A549 (cell line): ENCODE data around the gene CCL17. TPM values are rescaled to one million over a fixed set of nuclear protein-coding genes. Genes with fewer than 3 reads are reported as not detected.

Experiments used
- ATAC-seq, 2 experiments: fragments of 200-7000 bp in 1 of 2; fragments of >200 bp in 1 of 2; cut with Nextera tagmentation in 1 of 2; cut with Tn5 transposase in 1 of 2; 3 replicates each; pipeline versions ENCODE4 v1.8.0 to v1.9.1; 2018 to 2020; ENCODE audit warnings: mild to moderate bottlenecking in 1 of 2, moderate library complexity in 1 of 2
- CTCF ChIA-PET: fragments of 300-600 bp; sonication (Branson Sonifier 250); formaldehyde crosslinking; extraction: SDS; loops from one replicate; lab custom pipeline; 2021; ENCODE audit warnings: antibody characterized with exemption, inconsistent platforms; lab: Yijun Ruan, JAX
- POLR2A ChIA-PET: fragments of 350-600 bp; formaldehyde crosslinking; extraction: SDS; loops from one replicate; lab custom pipeline; 2021; ENCODE audit warnings: antibody characterized with exemption, inconsistent platforms; lab: Yijun Ruan, JAX
- DNase-seq, 2 experiments: peaks; one replicate each; pipeline versions ENCODE4 v3.0.0 to v3.0.0-alpha.2; 2011 to 2016; ENCODE audit warnings: low read depth in 1 of 2, low spot score in 1 of 2
- FAIRE-seq: peaks from 2 replicates; lab custom pipeline; 2011; peaks lifted over from hg19 to GRCh38; lab: Jason Lieb, UNC
- H3K27ac ChIP-seq, 2 experiments: fragments of >200 bp; sonication (Bioruptor Twin); formaldehyde crosslinking; 3 replicates each; pipeline ENCODE4 v1.5.1; 2016 to 2017
- H3K4me1 ChIP-seq: fragments of >200 bp; sonication (Bioruptor Twin); formaldehyde crosslinking; 3 replicates; pipeline ENCODE4 v1.6.1; 2016
- H3K4me2 ChIP-seq: fragments of >200 bp; sonication (Bioruptor Twin); formaldehyde crosslinking; 3 replicates; pipeline ENCODE4 v1.6.1; 2016
- H3K4me3 ChIP-seq: fragments of >200 bp; sonication (Bioruptor Twin); formaldehyde crosslinking; 3 replicates; pipeline ENCODE4 v1.5.1; 2016
- H3K9me3 ChIP-seq: fragments of >200 bp; sonication (Bioruptor Twin); formaldehyde crosslinking; 3 replicates; pipeline ENCODE4 v1.6.1; 2016
- CBX2 ChIP-seq: fragments of 200-600 bp; sonication (generic); IDR thresholded peaks from 2 replicates; pipeline ENCODE4 v1.6.1; 2016; ENCODE audit warnings: low read depth, mild to moderate bottlenecking, borderline replicate concordance
- CBX8 ChIP-seq: fragments of 200-600 bp; sonication (generic); IDR thresholded peaks from 2 replicates; pipeline ENCODE4 v1.6.1; 2016
- CHD4 ChIP-seq: fragments of 200-600 bp; sonication (generic); IDR thresholded peaks from 2 replicates; pipeline ENCODE4 v1.6.1; 2016; ENCODE audit warnings: antibody characterized with exemption, mild to moderate bottlenecking, borderline replicate concordance
- E2F6 ChIP-seq: IDR thresholded peaks from 2 replicates; pipeline ENCODE4 v1.6.1; 2012; ENCODE audit warnings: low read depth, borderline replicate concordance
- ELK1 ChIP-seq: fragments of 150-350 bp; IDR thresholded peaks from 2 replicates; pipeline ENCODE4 v1.6.1; 2014; ENCODE audit warnings: low read depth, mild to moderate bottlenecking, low read length
- FOSL2 ChIP-seq, 2 experiments: fragments of 450-650 bp in 1 of 2; fragments of >200 bp in 1 of 2; sonication (Bioruptor Twin) in 1 of 2; formaldehyde crosslinking; IDR thresholded peaks; 2 replicates each; pipeline versions ENCODE4 v1.5.0 to v1.6.1; 2016 to 2020; ENCODE audit warnings: mild to moderate bottlenecking in 1 of 2, moderate library complexity in 1 of 2
- HEYL ChIP-seq: fragments of 250-450 bp; sonication (Bioruptor Pico); IDR thresholded peaks from 2 replicates; pipeline ENCODE4 v1.8.0; 2021; ENCODE audit warnings: mild to moderate bottlenecking, moderate library complexity
- HOXB5 ChIP-seq: fragments of 250-450 bp; sonication (Bioruptor Pico); IDR thresholded peaks from 2 replicates; pipeline ENCODE4 v1.5.0; 2020; ENCODE audit warnings: mild to moderate bottlenecking, moderate library complexity
- JUN ChIP-seq, 2 experiments: fragments of >200 bp; sonication (Bioruptor Twin); formaldehyde crosslinking; IDR thresholded peaks; 2 replicates in 1 of 2; 3 replicates in 1 of 2; pipeline ENCODE4 v1.6.1; 2016 to 2017
- KDM5A ChIP-seq: fragments of 200-600 bp; sonication (generic); IDR thresholded peaks from 2 replicates; pipeline ENCODE4 v1.6.1; 2016; ENCODE audit warnings: antibody characterized with exemption, mild to moderate bottlenecking
- MAFK ChIP-seq: fragments of 450-650 bp; IDR thresholded peaks from 2 replicates; pipeline ENCODE4 v1.6.1; 2014; ENCODE audit not compliant: partially characterized antibody
- MAX ChIP-seq: IDR thresholded peaks from 2 replicates; pipeline ENCODE4 v1.6.1; 2012
- NFE2L2 ChIP-seq: fragments of 150-350 bp; conservative IDR thresholded peaks from 2 replicates; pipeline ENCODE4 v1.6.1; 2014; ENCODE audit warnings: low read length
- PHF8 ChIP-seq: fragments of 200-600 bp; sonication (generic); IDR thresholded peaks from 2 replicates; pipeline ENCODE4 v1.6.1; 2016; ENCODE audit warnings: low read depth, mild to moderate bottlenecking, antibody characterized with exemption, moderate library complexity, borderline replicate concordance
- RFX5 ChIP-seq: fragments of 450-650 bp; IDR thresholded peaks from 2 replicates; pipeline ENCODE4 v1.7.1; 2014; ENCODE audit warnings: antibody characterized with exemption, mild to moderate bottlenecking, moderate library complexity
- RNF2 ChIP-seq: fragments of 200-600 bp; sonication (generic); IDR thresholded peaks from 2 replicates; pipeline ENCODE4 v1.6.1; 2016; ENCODE audit warnings: low read depth, mild to moderate bottlenecking, antibody characterized with exemption, moderate library complexity, borderline replicate concordance
- SREBF2 ChIP-seq: fragments of 450-650 bp; IDR thresholded peaks from 2 replicates; pipeline ENCODE4 v1.6.1; 2014; ENCODE audit warnings: mild to moderate bottlenecking, moderate library complexity
- TP53 ChIP-seq: fragments of 250-450 bp; sonication (Bioruptor Pico); IDR thresholded peaks from 2 replicates; pipeline ENCODE4 v1.5.0; 2021; ENCODE audit warnings: mild to moderate bottlenecking, moderate library complexity
- ZNF302 ChIP-seq: fragments of 250-450 bp; sonication (Bioruptor Pico); IDR thresholded peaks from 2 replicates; pipeline ENCODE4 v1.9.0; 2021; ENCODE audit warnings: inconsistent platforms, mild to moderate bottlenecking, moderate library complexity
- ZSCAN20 ChIP-seq: fragments of 250-450 bp; sonication (Bioruptor Pico); IDR thresholded peaks from 2 replicates; pipeline ENCODE4 v1.8.0; 2022; ENCODE audit warnings: mild to moderate bottlenecking, moderate library complexity
- WGBS: methylation state at CpG from one replicate; pipeline ENCODE4 v1.1.6; 2017; ENCODE audit errors: missing lambda C conversion rate; 5-methylcytosine and 5-hydroxymethylcytosine counted together
- polyA plus RNA-seq, 4 experiments: library from polyadenylated mRNA; depleted of rRNA in 3 of 4; stranded (reverse); fragments of >200 nt; fragmentation: RNase III in 1 of 4; extraction: RNeasy Plus Mini Kit Qiagen cat#74134 plus additional on column Dnase treatment in 1 of 4; gene quantifications; 2 replicates in 3 of 4; 3 replicates in 1 of 4; pipeline ENCODE4 v1.2.3, GENCODE V29; 2011 to 2017
- TF ChIP-seq, protein P1 (sequence below): fragments of >200 bp; sonication (Bioruptor Twin); formaldehyde crosslinking; IDR thresholded peaks from 3 replicates; pipeline ENCODE4 v1.6.1; 2016

Gene CCL17
- polyA plus RNA-seq, 2 of the 4 experiments (the other 2 are of a cell fraction): not detected

- TF ChIP-seq, protein P1, sequence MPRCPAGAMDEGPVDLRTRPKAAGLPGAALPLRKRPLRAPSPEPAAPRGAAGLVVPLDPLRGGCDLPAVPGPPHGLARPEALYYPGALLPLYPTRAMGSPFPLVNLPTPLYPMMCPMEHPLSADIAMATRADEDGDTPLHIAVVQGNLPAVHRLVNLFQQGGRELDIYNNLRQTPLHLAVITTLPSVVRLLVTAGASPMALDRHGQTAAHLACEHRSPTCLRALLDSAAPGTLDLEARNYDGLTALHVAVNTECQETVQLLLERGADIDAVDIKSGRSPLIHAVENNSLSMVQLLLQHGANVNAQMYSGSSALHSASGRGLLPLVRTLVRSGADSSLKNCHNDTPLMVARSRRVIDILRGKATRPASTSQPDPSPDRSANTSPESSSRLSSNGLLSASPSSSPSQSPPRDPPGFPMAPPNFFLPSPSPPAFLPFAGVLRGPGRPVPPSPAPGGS: no peak
- TF ChIP-seq HOXB5 (CRISPR knock-in tag) (no peak), JUN (IDR thresholded peaks at IDR 0.05) (no peak), ZSCAN20 (no peak)
- TF ChIP-seq, all 56 proteins: peak for 0
Measured at GRCh38 chr16:57430955-57431354, 26.4 kb downstream of the CCL17 start (continued).

DNA sequence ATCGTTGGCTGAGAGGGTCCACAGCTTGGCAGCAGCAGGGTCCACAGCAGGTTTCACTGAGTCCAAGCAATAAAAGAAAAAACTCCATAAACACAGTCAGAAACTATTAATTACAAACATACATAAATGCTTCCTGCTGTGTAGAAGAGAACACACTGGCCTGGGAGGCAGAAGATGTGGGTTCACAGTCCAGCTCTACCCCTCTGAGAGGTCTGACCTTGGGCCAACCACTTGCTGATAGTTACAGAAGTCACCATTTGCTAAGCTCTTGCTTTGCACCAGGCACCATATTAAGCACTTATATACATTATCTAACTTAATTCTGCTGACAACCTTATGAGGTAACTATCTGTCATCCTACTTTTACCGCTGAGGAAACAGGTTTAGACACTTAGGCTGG lies 27.9 kb downstream of the CCL17 start:
- no peak for TF ChIP-seq TP53 (CRISPR knock-in tag)
- TF ChIP-seq CBX8: no peak
- TF ChIP-seq CHD4: no peak
- TF ChIP-seq NFE2L2: no peak
- TF ChIP-seq E2F6: no peak
- no peak for TF ChIP-seq RFX5
- TF ChIP-seq HEYL: no peak
- no peak for TF ChIP-seq MAX
- no peak for TF ChIP-seq ZSCAN20
- TF ChIP-seq SREBF2: no peak
- TF ChIP-seq MAFK: no peak
- no peak for TF ChIP-seq CBX2
- TF ChIP-seq ZNF302 (CRISPR knock-in tag): no peak
- no peak for TF ChIP-seq PHF8
- TF ChIP-seq KDM5A: no peak
- TF ChIP-seq, all 56 proteins: peak for 0
- FAIRE-seq (no peak), DNase-seq (no peak), ATAC-seq (no peak)
- no peak overlapping the region for H3K27ac ChIP-seq
- ChIA-PET POLR2A (interaction anchor here (1.3 kb wide), 1 partner anchor 15 kb away, joined by 4 read pairs; the partner anchor contains the start of genes CIAPIN1 and COQ9), CTCF (interaction anchor here (0.7 to 6.3 kb wide), 11 partner anchors 9 to 133 kb away, joined by 3 to 109 read pairs (median 3); partner anchors contain the start of gene POLR2C)
- no peak overlapping the region for H3K4me3 ChIP-seq
- no peak overlapping the region for H3K4me2 ChIP-seq
- H3K4me1 ChIP-seq: no peaks in the 10 kb centered on the region
- H3K9me3 ChIP-seq: no peaks in the 10 kb centered on the region
- whole genome bisulfite sequencing: 91% methylated on average over 2 of the region's 2 CpGs

- FAIRE-seq (no peak), DNase-seq (no peak), ATAC-seq (no peak)
- Histone ChIP-seq H3K27ac (no peak overlapping the region), H3K4me2 (no peak overlapping the region), H3K4me1 (no peaks in the 10 kb centered on the region), H3K9me3 (no peaks in the 10 kb centered on the region), H3K4me3 (no peak overlapping the region)
- 83% methylated on average over 3 of the region's 3 CpGs for WGBS
- TF ChIP-seq ELK1 (no peak), FOSL2 (IDR thresholded peaks at IDR 0.05) (no peak), FOSL2 (CRISPR knock-in tag; IDR thresholded peaks at IDR 0.05) (no peak), RNF2 (no peak)
- ChIA-PET CTCF (interaction anchor here (1.1 to 6.3 kb wide), 7 partner anchors 9 to 132 kb away, joined by 3 to 109 read pairs (median 4); partner anchors contain the start of gene POLR2C), POLR2A (interaction anchor here (1.3 kb wide), 1 partner anchor 14 kb away, joined by 4 read pairs; the partner anchor contains the start of genes CIAPIN1 and COQ9)
Measured at GRCh38 chr16:57432989-57433388, 28.4 kb downstream of the CCL17 start.
